H1 (cell line): ENCODE results near the gene STAMBPL1. TPM values are rescaled to one million over a fixed set of nuclear protein-coding genes. Genes with fewer than 3 reads are reported as not detected.

Source experiments
- ASH2L ChIP-seq: fragments of 200-600, 300-600 bp; sonication (generic); IDR thresholded peaks from one replicate; pipeline ENCODE4 v1.7.1; 2017; ENCODE audit warnings: low read length
- CBX8 ChIP-seq: fragments of 300-800, 300-1000 bp; sonication (generic); IDR thresholded peaks from 2 replicates; pipeline ENCODE4 v1.7.1; 2016; ENCODE audit warnings: low read depth, low read length, borderline replicate concordance
- CHD7 ChIP-seq: fragments of 300-600 bp; sonication (generic); IDR thresholded peaks from 2 replicates; pipeline ENCODE4 v1.7.1; 2012; ENCODE audit warnings: low read length, moderate library complexity, mild to moderate bottlenecking, inconsistent platforms; ENCODE audit not compliant: insufficient replicate concordance
- JUN ChIP-seq: IDR thresholded peaks from 2 replicates; pipeline ENCODE4 v1.6.1; 2011; ENCODE audit warnings: low read depth, mild to moderate bottlenecking, improper control_type of control experiment, low read length
- KDM4A ChIP-seq: IDR thresholded peaks from one replicate; pipeline ENCODE4 v1.7.1; 2012; ENCODE audit warnings: low read depth, mild to moderate bottlenecking, moderate library complexity, low read length, inconsistent platforms; ENCODE audit not compliant: severe bottlenecking
- POLR2AphosphoS5 ChIP-seq: IDR thresholded peaks from 2 replicates; pipeline ENCODE4 v1.6.1; 2011; ENCODE audit warnings: low read depth, low read length
- SP1 ChIP-seq: IDR thresholded peaks from 2 replicates; pipeline ENCODE4 v1.6.1; 2011; ENCODE audit warnings: low read depth, low read length
- SRF ChIP-seq: IDR thresholded peaks from 2 replicates; pipeline ENCODE4 v1.6.1; 2011; ENCODE audit warnings: mild to moderate bottlenecking, low read depth, low read length, moderate library complexity
- SUZ12 ChIP-seq: fragments of 200-600 bp; sonication (generic); IDR thresholded peaks from 2 replicates; pipeline ENCODE4 v1.6.1; 2012; ENCODE audit warnings: mild to moderate bottlenecking, inconsistent platforms, low read length, moderate library complexity, mixed read lengths
- TBP ChIP-seq: IDR thresholded peaks from 2 replicates; pipeline ENCODE4 v1.6.1; 2011; ENCODE audit warnings: low read depth, low read length, improper control_type of control experiment
- TCF12 ChIP-seq: IDR thresholded peaks from 2 replicates; pipeline ENCODE4 v1.6.1; 2011; ENCODE audit warnings: low read depth, mild to moderate bottlenecking, low read length
- YY1 ChIP-seq: IDR thresholded peaks from 2 replicates; pipeline ENCODE4 v1.6.1; 2011; ENCODE audit warnings: low read depth, mild to moderate bottlenecking, low read length
- polyA plus RNA-seq, 7 experiments: library from polyadenylated mRNA; depleted of rRNA in 3 of 7; stranded (reverse) in 5 of 7; unstranded in 2 of 7; fragments of >200 nt in 5 of 7; fragments of 200-250 nt in 2 of 7; gene quantifications; 1 replicate in 5 of 7; 2 replicates in 1 of 7; 4 replicates in 1 of 7; pipeline versions ENCODE4 v1.2.1 to v1.2.3, GENCODE V29; 2011 to 2013; ENCODE audit warnings: missing spikeins in 2 of 7, mixed read lengths in 2 of 7
- total RNA-seq: library from RNA; stranded (reverse); fragmentation: NEBNext Ultra II Directional; extraction: Animal tissue kit (Norgen Biotek cat#: 25700); gene quantifications from 2 replicates; pipeline ENCODE4 v1.2.1, GENCODE V29; 2021

STAMBPL1 gene
- total and polyA plus RNA-seq, 2 of the 8 experiments (the other 6 are each of a cell fraction or from before 2014, with no cell fraction given): 5.5 TPM

GRCh38 chr10:88915781-88916180 lies 35.7 kb downstream of the STAMBPL1 start (continued):
- no peak for TF ChIP-seq CHD7
- TF ChIP-seq ASH2L: no peak
- TF ChIP-seq KDM4A: no peak
- TF ChIP-seq POLR2AphosphoS5: no peak
- TF ChIP-seq CBX8: no peak
- TF ChIP-seq SP1: no peak
- TF ChIP-seq SUZ12: no peak
- no peak for TF ChIP-seq TBP
- no peak for TF ChIP-seq YY1
- TF ChIP-seq JUN: no peak
- TF ChIP-seq SRF: no peak
- no peak for TF ChIP-seq TCF12
